Measurements from ENCODE around the gene CAPN7. TPM values are rescaled to one million over a fixed set of nuclear protein-coding genes. Genes with fewer than 3 reads are reported as not detected.

Gene CAPN7
- total and polyA plus RNA-seq, 2 donors: 25.5 to 31.4 TPM

DNA sequence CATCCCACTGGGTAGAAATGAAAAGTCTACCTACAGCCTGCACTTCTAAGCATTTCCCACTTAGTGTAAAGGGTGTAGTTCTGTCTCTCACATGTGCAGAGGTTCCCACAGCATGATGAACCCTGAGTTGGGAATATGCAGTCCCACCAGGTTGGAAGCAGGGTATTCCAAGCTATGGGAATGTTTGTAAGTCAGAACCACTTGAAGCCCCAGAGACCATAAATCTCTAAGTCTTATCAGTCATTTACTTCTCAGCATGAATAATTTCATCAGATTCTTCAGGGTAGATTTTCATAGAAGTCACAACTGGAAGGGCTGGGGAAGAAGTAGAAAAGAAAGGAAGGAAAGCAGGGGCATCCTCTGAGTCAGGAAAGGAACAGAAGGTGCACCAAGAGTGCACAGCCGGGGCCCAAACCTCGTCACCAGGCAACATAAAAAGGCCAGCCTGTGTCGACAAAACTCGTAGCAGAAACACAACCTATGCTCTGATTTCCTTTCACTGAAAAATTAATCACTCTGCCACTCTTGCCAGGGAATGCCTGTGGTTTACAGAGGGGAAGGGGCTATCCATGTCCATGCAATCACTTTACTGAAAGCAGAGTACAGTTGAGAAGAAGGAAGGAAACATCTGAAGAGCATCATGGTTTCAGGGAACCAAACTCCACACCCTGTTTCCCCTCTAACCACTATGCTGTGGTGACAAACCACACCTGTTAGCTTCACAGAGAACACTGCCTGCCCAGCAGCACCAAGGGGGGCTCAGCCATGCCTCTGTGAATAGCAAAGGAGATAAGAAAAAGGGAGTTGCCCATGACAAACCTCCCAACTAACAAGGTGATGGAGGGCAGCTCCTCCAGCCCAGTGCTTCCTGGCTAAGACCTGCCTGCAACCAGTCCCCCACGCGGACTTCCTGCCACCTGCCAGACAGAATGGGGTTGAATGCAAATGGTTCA is 85.8 kb downstream of the CAPN7 start:
- DNase-seq (ENCODE audit: low read depth in 6 of 9, low spot score in 9 of 9): peak; percentile 43 to 90 (median 67)
- peak overlapping the region; percentile 72 to 77 for H3K27ac ChIP-seq (ENCODE audit: low read depth in 1 of 2, low read length in 1 of 2)
- no peak overlapping the region for H3K4me3 ChIP-seq (ENCODE audit: low read length in 2 of 2)
- H3K27me3 ChIP-seq (ENCODE audit: control insufficient read depth in 2 of 2, insufficient read depth in 1 of 2, low read length in 1 of 2): no peaks in the 10 kb centered on the region
- 5% methylated on average over 6 of the region's 6 CpGs for WGBS
- no peaks in the 10 kb centered on the region for H3K9me3 ChIP-seq (ENCODE audit: control insufficient read depth in 2 of 2, insufficient read depth in 1 of 2, low read length in 1 of 2)
- H3K4me1 ChIP-seq (ENCODE audit: control insufficient read depth in 2 of 2, insufficient read depth in 2 of 2, low read length in 2 of 2): peaks cover 29 to 52% of the 10 kb centered on the region in 2 donors
- peaks cover 3 to 7% of the 10 kb centered on the region in 2 donors for H3K36me3 ChIP-seq (ENCODE audit: control insufficient read depth in 2 of 2, insufficient read depth in 2 of 2, low read length in 1 of 2)

- Histone ChIP-seq H3K27ac (ENCODE audit: low read depth in 1 of 2, low read length in 1 of 2) (peak overlapping the region in 1 of 2 donors; percentile 56), H3K27me3 (ENCODE audit: control insufficient read depth in 2 of 2, insufficient read depth in 1 of 2, low read length in 1 of 2) (no peaks in the 10 kb centered on the region), H3K4me3 (ENCODE audit: low read length in 2 of 2) (no peak overlapping the region), H3K36me3 (ENCODE audit: control insufficient read depth in 2 of 2, insufficient read depth in 2 of 2, low read length in 1 of 2) (peaks cover 3 to 7% of the 10 kb centered on the region in 2 donors), H3K4me1 (ENCODE audit: control insufficient read depth in 2 of 2, insufficient read depth in 2 of 2, low read length in 2 of 2) (peaks cover 29 to 59% of the 10 kb centered on the region in 2 donors), H3K9me3 (ENCODE audit: control insufficient read depth in 2 of 2, insufficient read depth in 1 of 2, low read length in 1 of 2) (no peaks in the 10 kb centered on the region)
- no peak for DNase-seq (ENCODE audit: low read depth in 6 of 9, low spot score in 9 of 9)
- 74% methylated on average over 13 of the region's 13 CpGs for WGBS
Measured at GRCh38 chr3:15292765-15293522, 86.9 kb downstream of the CAPN7 start.

DNA sequence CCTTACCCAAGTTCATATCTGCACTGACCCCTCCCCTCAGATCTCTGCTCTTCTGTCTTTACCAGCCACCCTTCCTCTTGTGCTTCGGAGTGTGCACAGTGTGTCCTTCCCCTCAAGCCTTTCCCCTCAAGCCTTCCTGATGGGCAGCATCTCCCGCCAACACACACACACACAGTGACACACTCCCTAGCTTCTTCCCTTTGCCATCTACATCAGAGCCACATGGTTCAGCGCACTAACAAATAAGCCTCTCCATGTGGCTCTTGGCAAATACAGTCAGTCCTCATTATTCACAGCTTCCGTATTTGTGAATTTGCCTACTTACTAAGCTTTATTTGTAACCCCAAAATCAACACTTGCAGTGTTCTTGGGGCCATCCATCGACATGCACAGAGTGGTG is 88.9 kb downstream of the CAPN7 start:
- 93% methylated on average over 5 of the region's 5 CpGs for WGBS
- H3K4me1 ChIP-seq (ENCODE audit: control insufficient read depth in 2 of 2, insufficient read depth in 2 of 2, low read length in 2 of 2): peaks cover 28 to 54% of the 10 kb centered on the region in 2 donors

GRCh38 chr3:15295506-15295905 is 89.5 kb downstream of the CAPN7 start:
- Histone ChIP-seq H3K9me3 (ENCODE audit: control insufficient read depth in 2 of 2, insufficient read depth in 1 of 2, low read length in 1 of 2) (no peaks in the 10 kb centered on the region), H3K4me1 (ENCODE audit: control insufficient read depth in 2 of 2, insufficient read depth in 2 of 2, low read length in 2 of 2) (peaks cover 26 to 53% of the 10 kb centered on the region in 2 donors), H3K27me3 (ENCODE audit: control insufficient read depth in 2 of 2, insufficient read depth in 1 of 2, low read length in 1 of 2) (no peaks in the 10 kb centered on the region), H3K27ac (ENCODE audit: low read depth in 1 of 2, low read length in 1 of 2) (no peak overlapping the region), H3K36me3 (ENCODE audit: control insufficient read depth in 2 of 2, insufficient read depth in 2 of 2, low read length in 1 of 2) (peaks cover 3% of the 10 kb centered on the region in 2 donors), H3K4me3 (ENCODE audit: low read length in 2 of 2) (no peak overlapping the region)
- WGBS: 79% methylated on average over 6 of the region's 6 CpGs
- DNase-seq (ENCODE audit: low read depth in 6 of 9, low spot score in 9 of 9): no peak

More for the DNA sequence above, 88.9 kb downstream of the CAPN7 start:
- no peaks in the 10 kb centered on the region for H3K9me3 ChIP-seq (ENCODE audit: control insufficient read depth in 2 of 2, insufficient read depth in 1 of 2, low read length in 1 of 2)
- no peak for DNase-seq (ENCODE audit: low read depth in 6 of 9, low spot score in 9 of 9)
- peak overlapping the region in 1 of 2 donors; percentile 58 for H3K27ac ChIP-seq (ENCODE audit: low read depth in 1 of 2, low read length in 1 of 2)
- H3K36me3 ChIP-seq (ENCODE audit: control insufficient read depth in 2 of 2, insufficient read depth in 2 of 2, low read length in 1 of 2): peaks cover 3% of the 10 kb centered on the region in 2 donors
- no peaks in the 10 kb centered on the region for H3K27me3 ChIP-seq (ENCODE audit: control insufficient read depth in 2 of 2, insufficient read depth in 1 of 2, low read length in 1 of 2)
- H3K4me3 ChIP-seq (ENCODE audit: low read length in 2 of 2): no peak overlapping the region

DNA sequence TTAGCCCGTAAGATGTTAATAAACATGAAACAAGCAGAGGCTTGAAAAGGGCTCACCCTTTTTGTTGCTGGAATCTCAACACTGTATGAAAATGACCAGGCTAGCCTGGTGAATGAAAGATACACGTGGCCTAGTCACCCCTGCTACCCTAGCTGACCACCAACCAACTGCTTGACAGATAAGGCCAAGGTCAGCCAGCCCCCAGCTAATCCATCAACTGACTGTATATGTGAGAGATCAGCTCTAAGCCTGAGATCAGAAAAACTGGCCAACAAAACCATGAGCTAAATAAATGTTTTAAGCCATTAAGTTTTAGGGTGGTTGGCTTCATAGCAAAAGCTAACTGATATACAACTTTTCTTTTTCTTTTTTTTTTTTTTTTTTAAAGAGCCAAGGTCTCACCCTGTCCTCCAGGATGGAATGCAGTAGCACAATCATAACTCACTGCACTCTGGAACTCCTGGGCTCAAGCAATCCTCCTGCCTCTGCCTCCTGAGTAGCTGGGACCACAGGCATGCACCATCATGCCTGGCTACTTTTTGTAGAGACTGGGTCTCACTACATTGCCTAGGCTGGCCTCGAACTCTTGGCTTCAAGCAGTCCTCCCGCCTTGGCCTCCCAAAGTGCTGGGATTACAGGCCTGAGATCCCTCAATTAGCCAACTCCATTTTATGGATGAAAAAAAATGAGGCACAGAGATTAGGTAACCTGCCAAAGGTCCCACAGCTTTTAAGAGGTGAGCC is 91.7 kb downstream of the CAPN7 start:
- Histone ChIP-seq H3K27me3 (ENCODE audit: control insufficient read depth in 2 of 2, insufficient read depth in 1 of 2, low read length in 1 of 2) (no peaks in the 10 kb centered on the region), H3K36me3 (ENCODE audit: control insufficient read depth in 2 of 2, insufficient read depth in 2 of 2, low read length in 1 of 2) (peaks cover 3 to 16% of the 10 kb centered on the region in 2 donors), H3K4me1 (ENCODE audit: control insufficient read depth in 2 of 2, insufficient read depth in 2 of 2, low read length in 2 of 2) (peaks cover 5 to 36% of the 10 kb centered on the region in 2 donors), H3K27ac (ENCODE audit: low read depth in 1 of 2, low read length in 1 of 2) (no peak overlapping the region), H3K9me3 (ENCODE audit: control insufficient read depth in 2 of 2, insufficient read depth in 1 of 2, low read length in 1 of 2) (no peaks in the 10 kb centered on the region), H3K4me3 (ENCODE audit: low read length in 2 of 2) (no peak overlapping the region)
- DNase-seq (ENCODE audit: low read depth in 6 of 9, low spot score in 9 of 9): no peak
- 94% methylated on average over 4 of the region's 4 CpGs for WGBS

DNA sequence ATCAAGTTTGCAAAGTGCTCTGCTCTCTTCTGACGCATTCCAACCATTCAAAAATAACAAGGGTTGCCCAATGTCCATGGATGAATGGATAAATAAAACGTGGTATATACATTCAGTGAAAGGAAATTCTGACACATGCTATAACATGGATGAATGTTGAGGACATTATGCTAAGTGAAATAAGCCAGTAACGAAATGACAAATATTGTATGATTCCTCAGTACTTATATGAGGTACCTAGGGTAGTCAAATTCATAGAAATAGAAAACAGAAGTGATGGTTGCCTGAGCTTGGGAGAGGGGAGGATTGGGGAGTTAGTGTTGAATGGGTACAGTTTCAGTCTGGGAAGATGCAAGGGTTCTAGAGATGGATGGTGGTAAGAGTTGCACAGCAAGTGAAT is 92.5 kb downstream of the CAPN7 start:
- no peaks in the 10 kb centered on the region for H3K27me3 ChIP-seq (ENCODE audit: control insufficient read depth in 2 of 2, insufficient read depth in 1 of 2, low read length in 1 of 2)
- DNase-seq (ENCODE audit: low read depth in 6 of 9, low spot score in 9 of 9): no peak
- no peak overlapping the region for H3K4me3 ChIP-seq (ENCODE audit: low read length in 2 of 2)
- H3K36me3 ChIP-seq (ENCODE audit: control insufficient read depth in 2 of 2, insufficient read depth in 2 of 2, low read length in 1 of 2): peaks cover 3 to 22% of the 10 kb centered on the region in 2 donors
- peaks cover 0 to 29% of the 10 kb centered on the region in 2 donors for H3K4me1 ChIP-seq (ENCODE audit: control insufficient read depth in 2 of 2, insufficient read depth in 2 of 2, low read length in 2 of 2)
- 94% methylated on average over 3 of the region's 3 CpGs for WGBS
- no peaks in the 10 kb centered on the region for H3K9me3 ChIP-seq (ENCODE audit: control insufficient read depth in 2 of 2, insufficient read depth in 1 of 2, low read length in 1 of 2)
- H3K27ac ChIP-seq (ENCODE audit: low read depth in 1 of 2, low read length in 1 of 2): no peak overlapping the region

DNA sequence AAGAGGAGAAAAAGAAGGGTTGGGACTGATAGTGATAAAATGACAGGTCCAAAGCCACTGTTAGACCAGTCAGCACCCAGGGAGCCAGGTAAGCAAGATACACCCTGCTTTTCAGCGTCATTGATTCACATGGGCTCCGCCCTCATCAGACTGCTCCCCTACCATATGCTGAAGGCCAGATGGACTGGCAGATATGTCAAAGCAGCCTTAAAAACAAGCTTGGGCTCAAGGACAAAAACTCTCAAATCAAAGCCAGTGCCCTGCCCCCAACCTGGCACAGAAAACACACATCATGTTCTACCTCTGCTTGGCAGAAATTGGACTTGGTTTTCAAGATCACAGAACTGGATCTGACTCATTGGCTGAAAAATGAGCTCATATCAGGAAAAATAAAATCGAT is 93.0 kb downstream of the CAPN7 start:
- no peaks in the 10 kb centered on the region for H3K9me3 ChIP-seq (ENCODE audit: control insufficient read depth in 2 of 2, insufficient read depth in 1 of 2, low read length in 1 of 2)
- H3K27me3 ChIP-seq (ENCODE audit: control insufficient read depth in 2 of 2, insufficient read depth in 1 of 2, low read length in 1 of 2): no peaks in the 10 kb centered on the region
- peaks cover 0 to 29% of the 10 kb centered on the region in 2 donors for H3K4me1 ChIP-seq (ENCODE audit: control insufficient read depth in 2 of 2, insufficient read depth in 2 of 2, low read length in 2 of 2)
- peaks cover 3 to 26% of the 10 kb centered on the region in 2 donors for H3K36me3 ChIP-seq (ENCODE audit: control insufficient read depth in 2 of 2, insufficient read depth in 2 of 2, low read length in 1 of 2)
- DNase-seq (ENCODE audit: low read depth in 6 of 9, low spot score in 9 of 9): no peak
- WGBS: 95% methylated on average over 3 of the region's 3 CpGs
- no peak overlapping the region for H3K4me3 ChIP-seq (ENCODE audit: low read length in 2 of 2)
- H3K27ac ChIP-seq (ENCODE audit: low read depth in 1 of 2, low read length in 1 of 2): no peak overlapping the region

- Histone ChIP-seq H3K4me1 (ENCODE audit: control insufficient read depth in 2 of 2, insufficient read depth in 2 of 2, low read length in 2 of 2) (peaks cover 0 to 30% of the 10 kb centered on the region in 2 donors), H3K4me3 (ENCODE audit: low read length in 2 of 2) (no peak overlapping the region), H3K9me3 (ENCODE audit: control insufficient read depth in 2 of 2, insufficient read depth in 1 of 2, low read length in 1 of 2) (no peaks in the 10 kb centered on the region), H3K27ac (ENCODE audit: low read depth in 1 of 2, low read length in 1 of 2) (no peak overlapping the region), H3K36me3 (ENCODE audit: control insufficient read depth in 2 of 2, insufficient read depth in 2 of 2, low read length in 1 of 2) (peaks cover 0 to 24% of the 10 kb centered on the region in 2 donors), H3K27me3 (ENCODE audit: control insufficient read depth in 2 of 2, insufficient read depth in 1 of 2, low read length in 1 of 2) (no peaks in the 10 kb centered on the region)
- no peak for DNase-seq (ENCODE audit: low read depth in 6 of 9, low spot score in 9 of 9)
- 77% methylated on average over 8 of the region's 8 CpGs for WGBS
Measured at GRCh38 chr3:15300323-15301078, 94.5 kb downstream of the CAPN7 start.

All from thymus (tissue), 11 donors.